CD4-positive, alpha-beta T cell (primary cell): ENCODE measurements around the gene BCAS1. TPM values are rescaled to one million over a fixed set of nuclear protein-coding genes. Genes with fewer than 3 reads are reported as not detected.
"Not testable (repeated sequence)": the region's sequence is repeated elsewhere in the genome, so short reads cannot be mapped to it uniquely, and the experiment has no call there.

Source experiments
- ATAC-seq: fragments of 200-7000 bp; cut with Tn5 transposase; one replicate; pipeline ENCODE4 v1.10.0; 2022; ENCODE audit warnings: mild to moderate bottlenecking; ENCODE audit not compliant: poor library complexity
- CTCF ChIA-PET: fragments of 350-600 bp; sonication (Branson Sonifier 250); formaldehyde crosslinking; loops from one replicate; lab custom pipeline; 2021; ENCODE audit warnings: antibody characterized with exemption, inconsistent platforms; lab: Charles Lee
- POLR2A ChIA-PET: fragments of 350-600 bp; sonication (Branson Sonifier 250); formaldehyde crosslinking; loops from one replicate; lab custom pipeline; 2021; ENCODE audit warnings: antibody characterized with exemption, inconsistent platforms; lab: Charles Lee
- DNase-seq, 14 experiments: peaks; one replicate each; pipeline ENCODE4 v3.0.0-alpha.2; 2013 to 2020; ENCODE audit warnings: mixed read lengths in 2 of 14
- H3K27ac ChIP-seq, 2 donors: one replicate each; pipeline versions ENCODE4 v1.5.1 to v1.7.0; 2013; ENCODE audit warnings: low read length in 2 of 2, low read depth in 1 of 2, mild to moderate bottlenecking in 1 of 2
- H3K27me3 ChIP-seq, 2 experiments: 1 replicate in 1 of 2; 2 replicates in 1 of 2; pipeline versions ENCODE4 v1.6.1 to v1.7.0; 2013; ENCODE audit warnings: low read length in 2 of 2, control low read depth in 1 of 2, mild to moderate bottlenecking in 1 of 2, moderate library complexity in 1 of 2; ENCODE audit not compliant: insufficient read depth in 2 of 2, control insufficient read depth in 1 of 2
- H3K36me3 ChIP-seq: one replicate; pipeline ENCODE4 v1.6.1; 2013; ENCODE audit warnings: low read length, control low read depth; ENCODE audit not compliant: insufficient read depth
- H3K4me1 ChIP-seq: one replicate; pipeline ENCODE4 v1.6.1; 2013; ENCODE audit warnings: low read length, control low read depth; ENCODE audit not compliant: insufficient read depth
- H3K4me3 ChIP-seq: one replicate; pipeline ENCODE4 v1.5.1; 2013; ENCODE audit warnings: mild to moderate bottlenecking, low read length, moderate library complexity
- H3K9me3 ChIP-seq, 2 experiments: 1 replicate in 1 of 2; 2 replicates in 1 of 2; pipeline versions ENCODE4 v1.6.1 to v1.7.0; 2013; ENCODE audit warnings: low read length in 2 of 2, mild to moderate bottlenecking in 2 of 2, control low read depth in 1 of 2, moderate library complexity in 1 of 2; ENCODE audit not compliant: control insufficient read depth in 1 of 2, insufficient read depth in 1 of 2
- H3K27ac Mint-ChIP-seq: one replicate; pipeline ENCODE4 v1.8.0; 2020; ENCODE audit warnings: mixed read lengths
- H3K27me3 Mint-ChIP-seq: one replicate; pipeline ENCODE4 v1.8.0; 2021; ENCODE audit warnings: mixed read lengths
- H3K36me3 Mint-ChIP-seq: one replicate; pipeline ENCODE4 v1.8.0; 2021; ENCODE audit warnings: low read depth, mixed read lengths
- H3K4me1 Mint-ChIP-seq: one replicate; pipeline ENCODE4 v1.8.0; 2021; ENCODE audit warnings: low read depth, mixed read lengths
- H3K4me3 Mint-ChIP-seq: one replicate; pipeline ENCODE4 v1.8.0; 2020; ENCODE audit warnings: mild to moderate bottlenecking, mixed read lengths
- H3K9me3 Mint-ChIP-seq: one replicate; pipeline ENCODE4 v1.8.0; 2020; ENCODE audit warnings: mixed read lengths
- CTCF ChIP-seq: fragments of 200-600 bp; IDR thresholded peaks from one replicate; pipeline ENCODE4 v1.8.0; 2022; ENCODE audit warnings: antibody characterized with exemption, mild to moderate bottlenecking
- intact Hi-C, 2 experiments: fragments of 100-400 bp; cut with DNase I in 1 of 2; cut with micrococcal nuclease in 1 of 2; formaldehyde crosslinking; loops; one replicate each; pipeline versions ENCODE4 v1.15.1 to v1.9.0; 2023 to 2025; cut with DNase I, micrococcal nuclease
- total RNA-seq, 174 experiments: library from RNA in 2 of 174; stranded (reverse) in 2 of 174; gene quantifications; one replicate each; pipeline ENCODE4 v1.2.3 and lab custom pipeline; 2021 to 2026

Gene BCAS1
- total RNA-seq, 2 experiments from 2014 or later: 0.20 to 0.27 TPM

- H3K27me3 ChIP-seq: no peaks in the 10 kb centered on the region
- ChIA-PET POLR2A (no interaction called here), CTCF (no interaction called here)
- no peaks in the 10 kb centered on the region for H3K4me1 ChIP-seq
- no peak for DNase-seq
- intact Hi-C loops: no loop called here
- H3K27ac Mint-ChIP-seq: no peak overlapping the region
- no peaks in the 10 kb centered on the region for H3K36me3 ChIP-seq
- no peaks in the 10 kb centered on the region for H3K36me3 Mint-ChIP-seq
- no peak for ATAC-seq
- H3K4me3 ChIP-seq: no peak overlapping the region
- no peak overlapping the region for H3K27ac ChIP-seq
- peaks cover 0 to 3% of the 10 kb centered on the region in 2 experiments for H3K9me3 ChIP-seq
- peaks cover 2% of the 10 kb centered on the region for H3K9me3 Mint-ChIP-seq
- no peak overlapping the region for H3K4me3 Mint-ChIP-seq
- no peaks in the 10 kb centered on the region for H3K4me1 Mint-ChIP-seq
- no peak for TF ChIP-seq CTCF
- H3K27me3 Mint-ChIP-seq: no peaks in the 10 kb centered on the region
Observed at GRCh38 chr20:53977391-53977790, 93.0 kb downstream of the BCAS1 start.

- TF ChIP-seq CTCF: no peak
- Histone ChIP-seq H3K27me3 (no peaks in the 10 kb centered on the region), H3K36me3 (no peaks in the 10 kb centered on the region), H3K4me1 (no peaks in the 10 kb centered on the region), H3K4me3 (no peak overlapping the region), H3K9me3 (peaks cover 0 to 3% of the 10 kb centered on the region in 2 experiments), H3K27ac (no peak overlapping the region)
- intact Hi-C loops: no loop called here
- H3K4me1 Mint-ChIP-seq: no peaks in the 10 kb centered on the region
- H3K27me3 Mint-ChIP-seq: no peaks in the 10 kb centered on the region
- H3K4me3 Mint-ChIP-seq: no peak overlapping the region
- DNase-seq (no peak), ATAC-seq (no peak)
- ChIA-PET CTCF (no interaction called here), POLR2A (no interaction called here)
- peaks cover 2% of the 10 kb centered on the region for H3K9me3 Mint-ChIP-seq
- no peak overlapping the region for H3K27ac Mint-ChIP-seq
- no peaks in the 10 kb centered on the region for H3K36me3 Mint-ChIP-seq
Observed at GRCh38 chr20:53975761-53976160, 94.6 kb downstream of the BCAS1 start.

- ATAC-seq (no peak), DNase-seq (no peak)
- CTCF ChIA-PET: no interaction called here
- no peak for TF ChIP-seq CTCF
- no peak overlapping the region for H3K27ac Mint-ChIP-seq
- H3K36me3 Mint-ChIP-seq: no peaks in the 10 kb centered on the region
- H3K9me3 ChIP-seq: peaks cover 0 to 3% of the 10 kb centered on the region in 2 experiments
- POLR2A ChIA-PET: no interaction called here
- H3K4me1 ChIP-seq: no peaks in the 10 kb centered on the region
- no peaks in the 10 kb centered on the region for H3K27me3 ChIP-seq
- no peaks in the 10 kb centered on the region for H3K36me3 ChIP-seq
- H3K27me3 Mint-ChIP-seq: no peaks in the 10 kb centered on the region
- H3K9me3 Mint-ChIP-seq: peaks cover 2% of the 10 kb centered on the region
- H3K4me3 ChIP-seq: no peak overlapping the region
- no peak overlapping the region for H3K27ac ChIP-seq
- intact Hi-C loops: no loop called here
- no peak overlapping the region for H3K4me3 Mint-ChIP-seq
- no peaks in the 10 kb centered on the region for H3K4me1 Mint-ChIP-seq
Observed at GRCh38 chr20:53974785-53975555, 95.4 kb downstream of the BCAS1 start.

- CTCF ChIA-PET, POLR2A ChIA-PET, H3K9me3 ChIP-seq: not testable (repeated sequence)
Observed at GRCh38 chr20:53973882-53974281, 96.5 kb downstream of the BCAS1 start.

More at GRCh38 chr20:53973882-53974281, 96.5 kb downstream of the BCAS1 start:
- H3K27me3 Mint-ChIP-seq, ATAC-seq, H3K4me1 Mint-ChIP-seq, H3K9me3 Mint-ChIP-seq, H3K27me3 ChIP-seq, H3K4me3 Mint-ChIP-seq, H3K27ac ChIP-seq, DNase-seq, intact Hi-C loops, H3K36me3 ChIP-seq, H3K36me3 Mint-ChIP-seq, H3K4me1 ChIP-seq, H3K27ac Mint-ChIP-seq, H3K4me3 ChIP-seq: not testable (repeated sequence)
